A673 (cell line): ENCODE results near the gene LYPD4.

Source experiments
- EZH2 ChIP-seq: fragments of 200-600 bp; sonication (generic); IDR thresholded peaks from 2 replicates; pipeline ENCODE4 v1.6.1; 2017; ENCODE audit warnings: borderline replicate concordance, low read depth, mild to moderate bottlenecking, mixed read lengths, antibody characterized with exemption, low read length; ENCODE audit not compliant: poor library complexity, severe bottlenecking
- TF ChIP-seq, protein P1 (sequence below): fragments of 300-800, 200-600 bp; sonication (generic); conservative IDR thresholded peaks from 2 replicates; pipeline ENCODE4 v1.5.1; 2017; ENCODE audit warnings: low read depth, mild to moderate bottlenecking, antibody characterized with exemption, low read length, moderate library complexity, mixed read lengths

DNA sequence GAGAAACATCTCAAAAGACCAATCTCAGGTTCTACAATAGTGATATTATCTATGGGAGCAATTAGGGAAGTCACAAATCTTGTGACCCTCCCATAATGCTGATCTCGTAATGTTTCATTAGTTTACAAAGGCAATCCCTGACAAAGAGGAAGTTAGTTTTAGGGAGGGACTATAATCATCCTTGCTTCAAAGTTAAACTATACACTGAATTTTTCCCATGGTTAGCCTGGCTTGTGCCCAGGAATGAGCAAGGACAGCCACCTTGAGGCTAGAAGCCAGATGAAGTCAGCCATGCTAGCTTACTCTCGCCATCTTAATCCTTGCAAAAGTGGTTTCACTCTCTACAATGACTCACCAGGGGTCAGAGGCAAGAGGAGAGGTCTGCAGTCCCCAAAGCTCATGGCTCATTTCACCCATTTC is 42.7 kb downstream of the LYPD4 start:
- TF ChIP-seq, protein P1, sequence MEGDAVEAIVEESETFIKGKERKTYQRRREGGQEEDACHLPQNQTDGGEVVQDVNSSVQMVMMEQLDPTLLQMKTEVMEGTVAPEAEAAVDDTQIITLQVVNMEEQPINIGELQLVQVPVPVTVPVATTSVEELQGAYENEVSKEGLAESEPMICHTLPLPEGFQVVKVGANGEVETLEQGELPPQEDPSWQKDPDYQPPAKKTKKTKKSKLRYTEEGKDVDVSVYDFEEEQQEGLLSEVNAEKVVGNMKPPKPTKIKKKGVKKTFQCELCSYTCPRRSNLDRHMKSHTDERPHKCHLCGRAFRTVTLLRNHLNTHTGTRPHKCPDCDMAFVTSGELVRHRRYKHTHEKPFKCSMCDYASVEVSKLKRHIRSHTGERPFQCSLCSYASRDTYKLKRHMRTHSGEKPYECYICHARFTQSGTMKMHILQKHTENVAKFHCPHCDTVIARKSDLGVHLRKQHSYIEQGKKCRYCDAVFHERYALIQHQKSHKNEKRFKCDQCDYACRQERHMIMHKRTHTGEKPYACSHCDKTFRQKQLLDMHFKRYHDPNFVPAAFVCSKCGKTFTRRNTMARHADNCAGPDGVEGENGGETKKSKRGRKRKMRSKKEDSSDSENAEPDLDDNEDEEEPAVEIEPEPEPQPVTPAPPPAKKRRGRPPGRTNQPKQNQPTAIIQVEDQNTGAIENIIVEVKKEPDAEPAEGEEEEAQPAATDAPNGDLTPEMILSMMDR = no peak
- no peak for TF ChIP-seq EZH2
